22Rv1 (cell line): ENCODE data around the gene RGS6.

Experiments
- CTCF ChIP-seq: fragments of 450-650 bp; IDR thresholded peaks from 2 replicates; pipeline ENCODE4 v1.5.1; 2017; ENCODE audit warnings: mild to moderate bottlenecking
- ZFX ChIP-seq: fragments of 450-650 bp; IDR thresholded peaks from 2 replicates; pipeline ENCODE4 v1.6.1; 2017; ENCODE audit warnings: antibody characterized with exemption, borderline replicate concordance

- TF ChIP-seq CTCF: no peak
- no peak for TF ChIP-seq ZFX
These were observed 419.8 kb downstream of the RGS6 start for GRCh38 chr14:72352012-72352411.
